B cell (primary cell): ENCODE results near the gene PSMD1. TPM values are rescaled to one million over a fixed set of nuclear protein-coding genes. Genes with fewer than 3 reads are reported as not detected.
A peak's percentile ranks its signal among the peaks of the same experiment; 100 is the strongest.

Experiments
- ATAC-seq: fragments of 200-7000 bp; cut with Tn5 transposase; one replicate; pipeline ENCODE4 v1.10.0; 2021; ENCODE audit warnings: low read depth, mild to moderate bottlenecking, moderate number of reproducible peaks, moderate library complexity
- CTCF ChIA-PET: fragments of 350-600 bp; sonication (Branson Sonifier 250); formaldehyde crosslinking; loops from one replicate; lab custom pipeline; 2021; ENCODE audit warnings: antibody characterized with exemption, inconsistent platforms; lab: Charles Lee
- POLR2A ChIA-PET: fragments of 350-600 bp; sonication (Branson Sonifier 250); formaldehyde crosslinking; loops from one replicate; lab custom pipeline; 2021; ENCODE audit warnings: antibody characterized with exemption; lab: Charles Lee
- DNase-seq: peaks from one replicate; pipeline ENCODE4 v3.0.0; 2013
- H2AFZ ChIP-seq: 2 replicates; pipeline ENCODE4 v1.6.1; 2012; ENCODE audit warnings: mild to moderate bottlenecking, low read depth, low read length; ENCODE audit not compliant: insufficient read depth, poor library complexity, severe bottlenecking
- H3K27ac ChIP-seq, 2 donors: 1 replicate in 1 of 2; 2 replicates in 1 of 2; pipeline ENCODE4 v1.5.1; 2012 to 2013; ENCODE audit warnings: low read length in 2 of 2, mild to moderate bottlenecking in 2 of 2, moderate library complexity in 1 of 2
- H3K27me3 ChIP-seq, 4 experiments: fragments of 200-600 bp in 1 of 4; sonication (generic) in 1 of 4; replicated peaks in 1 of 4; 1 replicate in 2 of 4; 2 replicates in 2 of 4; pipeline versions ENCODE4 v1.6.1 to v1.7.0; 2013 to 2016; ENCODE audit warnings: low read length in 3 of 4, mild to moderate bottlenecking in 2 of 4, mixed read lengths in 1 of 4, moderate library complexity in 1 of 4; ENCODE audit not compliant: insufficient read depth in 4 of 4, control insufficient read depth in 3 of 4; ENCODE audit errors: control extremely low read depth in 1 of 4
- H3K36me3 ChIP-seq, 2 experiments: replicated peaks in 1 of 2; 1 replicate in 1 of 2; 2 replicates in 1 of 2; pipeline versions ENCODE4 v1.6.1 to v1.7.1; 2013; ENCODE audit warnings: low read length in 1 of 2; ENCODE audit not compliant: insufficient read depth in 2 of 2, control insufficient read depth in 1 of 2; ENCODE audit errors: control extremely low read depth in 1 of 2, extremely low read depth in 1 of 2
- H3K4me1 ChIP-seq, 2 donors: fragments of 200-600 bp in 1 of 2; sonication (generic) in 1 of 2; 1 replicate in 1 of 2; 2 replicates in 1 of 2; pipeline versions ENCODE4 v1.5.1 to v1.6.1; 2013 to 2017; ENCODE audit warnings: low read length in 2 of 2; ENCODE audit not compliant: control insufficient read depth in 2 of 2, insufficient read depth in 2 of 2
- H3K4me2 ChIP-seq: replicated peaks from 2 replicates; pipeline ENCODE3; 2012; ENCODE audit warnings: mild to moderate bottlenecking, low read depth, low read length; ENCODE audit not compliant: poor library complexity, severe bottlenecking
- H3K4me3 ChIP-seq, 5 experiments: fragments of 200-600 bp in 1 of 5; sonication (generic) in 1 of 5; 1 replicate in 3 of 5; 2 replicates in 2 of 5; pipeline versions ENCODE4 v1.5.1 to v1.7.0; 2011 to 2016; ENCODE audit warnings: low read length in 4 of 5, mild to moderate bottlenecking in 4 of 5, low read depth in 2 of 5, control low read depth in 1 of 5, moderate library complexity in 1 of 5; ENCODE audit not compliant: insufficient read depth in 1 of 5; ENCODE audit errors: control extremely low read depth in 1 of 5, extremely low read depth in 1 of 5
- H3K79me2 ChIP-seq: fragments of 200-600 bp; sonication (generic); one replicate; pipeline ENCODE4 v1.6.0; 2016; ENCODE audit warnings: low read length; ENCODE audit not compliant: control insufficient read depth, insufficient read depth
- H3K9ac ChIP-seq: fragments of 200-600 bp; sonication (generic); 2 replicates; pipeline ENCODE4 v1.6.1; 2017; ENCODE audit warnings: mild to moderate bottlenecking, low read length, moderate library complexity
- H3K9me3 ChIP-seq, 3 donors: one replicate each; pipeline versions ENCODE4 v1.6.1 to v1.7.1; 2013; ENCODE audit warnings: low read length in 2 of 3; ENCODE audit not compliant: control insufficient read depth in 2 of 3, insufficient read depth in 1 of 3; ENCODE audit errors: control extremely low read depth in 1 of 3
- H4K20me1 ChIP-seq: 2 replicates; pipeline ENCODE4 v1.6.0; 2012; ENCODE audit warnings: mild to moderate bottlenecking, low read length; ENCODE audit not compliant: insufficient read depth, control insufficient read depth, poor library complexity, severe bottlenecking
- H3K27ac Mint-ChIP-seq: one replicate; pipeline ENCODE4 v1.8.0; 2021; ENCODE audit warnings: mixed read lengths
- H3K27me3 Mint-ChIP-seq: one replicate; pipeline ENCODE4 v1.8.0; 2021; ENCODE audit warnings: mixed read lengths
- H3K4me1 Mint-ChIP-seq: one replicate; pipeline ENCODE4 v1.8.0; 2021; ENCODE audit warnings: mixed read lengths
- H3K4me3 Mint-ChIP-seq: one replicate; pipeline ENCODE4 v1.8.0; 2021; ENCODE audit warnings: mixed read lengths
- H3K9me3 Mint-ChIP-seq: one replicate; pipeline ENCODE4 v1.8.0; 2022; ENCODE audit warnings: mixed read lengths; ENCODE audit not compliant: insufficient read depth
- CTCF ChIP-seq: fragments of 200-600 bp; IDR thresholded peaks from one replicate; pipeline ENCODE4 v1.8.0; 2022; ENCODE audit warnings: antibody characterized with exemption, mild to moderate bottlenecking
- EZH2 ChIP-seq: IDR thresholded peaks from 2 replicates; pipeline ENCODE4 v1.6.1; 2012; ENCODE audit warnings: borderline replicate concordance, low read depth, mild to moderate bottlenecking, moderate library complexity, low read length; ENCODE audit not compliant: insufficient read depth, poor library complexity, severe bottlenecking
- WGBS: methylation state at CpG from one replicate; pipeline ENCODE4 v1.1.5; 2013; ENCODE audit warnings: missing lambda C conversion rate; ENCODE audit not compliant: insufficient coverage; 5-methylcytosine and 5-hydroxymethylcytosine counted together
- intact Hi-C: fragments of 100-400 bp; cut with micrococcal nuclease; formaldehyde crosslinking; loops from one replicate; pipeline ENCODE4 v1.10.0; 2022
- polyA plus RNA-seq: library from polyadenylated mRNA; depleted of rRNA; stranded (reverse); fragments of >200 nt; gene quantifications from 2 replicates; pipeline ENCODE4 v1.2.3, GENCODE V29; 2012
- total RNA-seq, 2 donors: library from RNA; stranded (reverse); fragments of 120-200 nt in 1 of 2; gene quantifications; 1 replicate in 1 of 2; 2 replicates in 1 of 2; pipeline versions ENCODE4 v1.2.3 to v1.2.4, GENCODE V29; 2013 to 2022

The PSMD1 gene
- total and polyA plus RNA-seq, 2 donors (not counting 1 experiment from before 2014, with no cell fraction given) = 21.5 to 48.2 TPM

- no peak overlapping the region for H2AFZ ChIP-seq
- peaks cover 15 to 18% of the 10 kb centered on the region in 2 donors for H3K4me1 ChIP-seq
- 100% methylated on average over 1 of the region's 4 CpGs for WGBS
- Mint-ChIP-seq H3K4me1 (peaks cover 32% of the 10 kb centered on the region), H3K27ac (no peak overlapping the region), H3K9me3 (no peaks in the 10 kb centered on the region), H3K4me3 (peak overlapping the region; percentile 100), H3K27me3 (peaks cover 7% of the 10 kb centered on the region)
- no peaks in the 10 kb centered on the region for H3K9me3 ChIP-seq
- H3K9ac ChIP-seq = no peak overlapping the region
- no peak overlapping the region for H3K27ac ChIP-seq
- peaks cover 0 to 2% (median 0%) of the 10 kb centered on the region in 4 experiments for H3K27me3 ChIP-seq
- intact Hi-C loops = loop anchor here (5.0 to 10.0 kb wide), 3 partner anchors 347 to 1496 kb away; partner anchors contain the start of genes CAB39, EIF4E2, NCL and TIGD1
- ChIA-PET CTCF (no interaction called here), POLR2A (interaction anchor here (0.6 to 0.7 kb wide), 2 partner anchors 200 to 1115 kb away, joined by 4 to 6 read pairs; no protein-coding TSS in a partner anchor)
- H3K4me2 ChIP-seq = no peak overlapping the region
- H4K20me1 ChIP-seq = peaks cover 24% of the 10 kb centered on the region
- no peak for ATAC-seq
- no peak for DNase-seq
- no peak overlapping the region for H3K4me3 ChIP-seq
- peaks cover 0 to 13% of the 10 kb centered on the region in 2 experiments for H3K36me3 ChIP-seq
- H3K79me2 ChIP-seq = peaks cover 35% of the 10 kb centered on the region
- TF ChIP-seq CTCF (no peak), EZH2 (no peak)
Observed at GRCh38 chr2:231058761-231059550, 2.3 kb downstream of the PSMD1 start.

- Histone ChIP-seq H3K4me1 (peaks cover 15 to 18% of the 10 kb centered on the region in 2 donors), H3K27ac (no peak overlapping the region), H3K9me3 (no peaks in the 10 kb centered on the region), H3K4me2 (no peak overlapping the region), H3K27me3 (no peaks in the 10 kb centered on the region), H3K36me3 (peaks cover 0 to 19% of the 10 kb centered on the region in 2 experiments), H3K4me3 (no peak overlapping the region), H3K9ac (no peak overlapping the region), H3K79me2 (peaks cover 35% of the 10 kb centered on the region), H4K20me1 (peaks cover 24% of the 10 kb centered on the region), H2AFZ (no peak overlapping the region)
- H3K27ac Mint-ChIP-seq = no peak overlapping the region
- ATAC-seq (no peak), DNase-seq (no peak)
- no peak for TF ChIP-seq CTCF
- TF ChIP-seq EZH2 = no peak
- H3K4me1 Mint-ChIP-seq = peaks cover 32% of the 10 kb centered on the region
- H3K27me3 Mint-ChIP-seq = peaks cover 3% of the 10 kb centered on the region
- no peak overlapping the region for H3K4me3 Mint-ChIP-seq
- intact Hi-C loops = loop anchor here (5.0 to 10.0 kb wide), 3 partner anchors 347 to 1495 kb away; partner anchors contain the start of genes CAB39, EIF4E2, NCL and TIGD1
- CTCF ChIA-PET = no interaction called here
- WGBS = no CpG with 5 or more reads among the region's 2 CpGs
- H3K9me3 Mint-ChIP-seq = no peaks in the 10 kb centered on the region
- POLR2A ChIA-PET = no interaction called here
Observed at GRCh38 chr2:231059756-231060155, 3.1 kb downstream of the PSMD1 start.
